ENCODE results near the gene FAM83F.

Gene FAM83F

DNA sequence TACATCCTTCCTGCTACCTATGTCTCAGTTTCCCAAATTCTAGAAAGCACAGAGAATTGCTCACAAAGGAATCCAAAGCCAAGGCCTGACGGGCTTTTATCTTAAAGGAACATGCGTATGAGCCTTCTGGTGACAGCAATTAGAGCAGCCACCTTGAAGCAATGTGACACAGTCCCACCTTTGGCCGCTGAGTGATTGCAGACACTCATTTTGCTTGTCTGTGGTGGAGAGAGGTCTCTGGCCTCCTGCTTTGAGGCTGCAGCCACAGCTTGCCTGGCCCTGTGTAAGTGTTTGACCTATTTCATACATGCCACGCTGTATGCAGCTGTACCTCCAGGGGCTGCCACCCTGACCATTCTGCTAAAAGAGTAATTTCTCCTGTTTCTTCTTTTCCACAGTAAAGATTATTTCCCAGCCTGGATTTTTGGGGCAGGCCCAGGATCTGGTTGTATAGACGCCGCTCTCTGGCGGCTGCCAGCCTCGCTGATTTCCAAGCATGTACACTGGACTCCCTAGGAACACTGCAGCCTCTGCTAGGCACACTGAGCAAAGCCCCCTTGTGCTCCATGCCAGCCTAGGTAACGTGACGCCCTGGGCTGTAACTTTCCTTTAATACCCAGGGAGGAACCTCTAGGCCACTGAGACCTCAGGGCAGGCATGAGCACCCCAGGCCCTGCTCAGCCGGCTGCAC lies 35.7 kb upstream of the FAM83F start:
- in situ Hi-C loops (cut with HindIII; ENCODE audit: low sequenced_read_pairs), result no loop called here
- DNase-seq (ENCODE audit: low read depth, low spot score), result no peak
- no peak overlapping the region for H3K4me3 ChIP-seq (ENCODE audit: low read depth, low read length)
- TF ChIP-seq, protein P1, sequence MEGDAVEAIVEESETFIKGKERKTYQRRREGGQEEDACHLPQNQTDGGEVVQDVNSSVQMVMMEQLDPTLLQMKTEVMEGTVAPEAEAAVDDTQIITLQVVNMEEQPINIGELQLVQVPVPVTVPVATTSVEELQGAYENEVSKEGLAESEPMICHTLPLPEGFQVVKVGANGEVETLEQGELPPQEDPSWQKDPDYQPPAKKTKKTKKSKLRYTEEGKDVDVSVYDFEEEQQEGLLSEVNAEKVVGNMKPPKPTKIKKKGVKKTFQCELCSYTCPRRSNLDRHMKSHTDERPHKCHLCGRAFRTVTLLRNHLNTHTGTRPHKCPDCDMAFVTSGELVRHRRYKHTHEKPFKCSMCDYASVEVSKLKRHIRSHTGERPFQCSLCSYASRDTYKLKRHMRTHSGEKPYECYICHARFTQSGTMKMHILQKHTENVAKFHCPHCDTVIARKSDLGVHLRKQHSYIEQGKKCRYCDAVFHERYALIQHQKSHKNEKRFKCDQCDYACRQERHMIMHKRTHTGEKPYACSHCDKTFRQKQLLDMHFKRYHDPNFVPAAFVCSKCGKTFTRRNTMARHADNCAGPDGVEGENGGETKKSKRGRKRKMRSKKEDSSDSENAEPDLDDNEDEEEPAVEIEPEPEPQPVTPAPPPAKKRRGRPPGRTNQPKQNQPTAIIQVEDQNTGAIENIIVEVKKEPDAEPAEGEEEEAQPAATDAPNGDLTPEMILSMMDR (IDR thresholded peaks at IDR 0.05; ENCODE audit: low read depth, low read length), result no peak

DNA sequence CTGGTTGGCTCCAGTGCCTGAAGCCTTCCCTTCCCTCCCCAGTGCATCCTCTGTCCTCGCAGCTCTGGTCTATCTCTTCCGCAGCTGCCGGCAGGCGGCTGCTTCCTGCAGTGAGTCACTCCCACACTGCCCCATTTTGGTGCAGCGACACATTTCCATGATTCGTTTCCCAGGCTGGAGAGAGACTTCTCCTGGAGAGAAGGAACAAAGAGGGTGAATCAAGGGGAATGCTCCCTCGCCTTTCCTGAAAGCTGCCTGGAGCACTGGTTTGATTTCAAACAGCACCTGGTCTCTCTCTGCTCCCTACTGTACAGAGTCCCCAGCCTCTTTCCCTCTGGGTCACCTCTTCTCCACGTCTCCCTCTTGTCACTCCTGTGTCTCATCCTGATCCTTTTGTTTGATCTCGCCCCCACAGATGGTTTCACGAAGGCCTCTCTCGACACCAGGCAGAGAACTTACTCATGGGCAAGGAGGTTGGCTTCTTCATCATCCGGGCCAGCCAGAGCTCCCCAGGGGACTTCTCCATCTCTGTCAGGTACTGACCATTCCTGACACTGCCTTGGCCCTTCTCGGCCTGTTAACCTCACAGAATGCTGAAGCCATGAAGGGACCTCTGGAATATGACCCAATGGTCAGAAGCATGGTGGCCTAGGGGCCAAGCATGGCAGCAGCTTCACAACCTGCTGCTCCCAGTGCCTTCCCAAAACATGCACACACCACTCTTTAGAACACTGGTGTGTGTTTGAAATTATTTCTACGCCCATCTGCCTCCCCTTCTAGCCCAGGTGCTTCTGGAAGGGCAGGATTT lies 34.9 kb upstream of the FAM83F start, which contains the start of gene TMA7B:
Gene TMA7B (plus strand): TSS at position 758 of the 808 bp plus-strand sequence. CDS start 3,978 bp downstream, outside the sequence.
- in situ Hi-C loops (cut with HindIII; ENCODE audit: low sequenced_read_pairs), result no loop called here
- H3K4me3 ChIP-seq (ENCODE audit: low read depth, low read length), result no peak within 1 kb of the TSS
- peak; percentile 69 for DNase-seq (ENCODE audit: low read depth, low spot score)
- TF ChIP-seq, protein P1 (IDR thresholded peaks at IDR 0.05; ENCODE audit: low read depth, low read length), result peak; percentile 56

DNA sequence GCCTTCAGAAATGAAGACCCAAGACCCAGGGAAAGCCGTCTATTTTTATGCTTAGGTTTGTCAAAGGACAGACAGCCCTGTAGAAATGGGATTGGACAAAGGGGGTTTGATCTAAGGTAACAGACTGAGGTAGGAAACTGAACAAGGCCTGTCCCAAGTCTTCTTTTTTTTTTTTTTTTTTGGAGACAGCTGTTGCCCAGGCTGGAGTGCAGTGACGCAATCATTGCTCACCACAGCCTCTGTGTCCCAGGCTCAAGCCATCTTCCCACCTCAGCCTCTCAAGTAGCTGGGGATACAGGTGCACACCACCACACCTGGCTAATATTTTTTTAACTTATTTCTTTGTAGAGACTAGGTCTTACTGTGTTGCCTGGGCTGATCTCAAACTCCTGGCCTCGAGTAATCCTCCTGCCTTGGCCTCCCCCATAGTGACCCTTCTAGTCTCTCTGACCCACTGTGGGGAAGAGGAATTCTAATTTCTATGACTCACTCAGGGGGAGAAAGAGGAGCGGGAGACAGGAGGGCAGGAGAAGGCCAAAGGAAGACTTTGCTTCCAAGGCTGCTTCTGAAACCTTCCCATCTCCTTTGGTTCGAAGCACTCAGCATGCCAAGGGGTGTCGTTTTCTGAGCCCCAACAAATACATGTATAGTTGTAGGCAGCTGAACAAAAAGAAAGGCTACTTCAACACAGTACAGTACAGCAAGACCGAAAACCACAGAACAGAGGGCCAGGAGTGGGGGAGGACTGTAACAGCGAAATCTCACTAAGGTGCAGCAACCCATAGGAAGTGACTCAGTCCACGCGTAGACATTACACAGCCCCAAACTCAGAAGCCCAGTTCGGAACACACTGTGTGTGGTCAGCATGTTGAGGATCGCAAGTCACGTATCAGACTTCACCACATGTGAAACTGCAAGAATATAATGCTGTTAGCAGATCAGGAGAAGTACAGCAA lies 33.7 kb upstream of the FAM83F start:
- TF ChIP-seq, protein P1 (IDR thresholded peaks at IDR 0.05; ENCODE audit: low read depth, low read length), result no peak
- peak; percentile 99 for DNase-seq (ENCODE audit: low read depth, low spot score)
- in situ Hi-C loops (cut with HindIII; ENCODE audit: low sequenced_read_pairs), result no loop called here
- no peak overlapping the region for H3K4me3 ChIP-seq (ENCODE audit: low read depth, low read length)

DNA sequence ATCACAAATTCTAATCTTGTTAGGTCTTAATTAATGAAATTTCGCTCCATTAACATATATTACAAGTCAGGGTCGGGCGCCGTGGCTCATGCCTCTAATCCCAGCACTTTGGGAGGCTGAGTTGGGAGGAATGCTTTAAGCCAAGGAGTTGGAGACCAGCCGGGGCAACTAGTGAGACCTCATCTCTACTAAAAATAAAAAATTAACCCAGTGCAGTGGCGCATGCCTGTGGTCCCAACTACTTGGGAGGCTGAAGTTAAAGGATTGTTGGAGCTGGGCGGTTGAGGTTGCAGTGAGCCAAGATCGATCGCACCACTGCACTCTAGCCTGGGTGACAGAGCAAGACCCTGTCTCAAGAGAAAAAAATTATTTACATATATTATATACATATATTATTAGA lies 32.7 kb upstream of the FAM83F start:
- in situ Hi-C loops (cut with HindIII; ENCODE audit: low sequenced_read_pairs), result no loop called here
- DNase-seq (ENCODE audit: low read depth, low spot score), result peak; percentile 28
- no peak overlapping the region for H3K4me3 ChIP-seq (ENCODE audit: low read depth, low read length)
- TF ChIP-seq, protein P1 (IDR thresholded peaks at IDR 0.05; ENCODE audit: low read depth, low read length), result no peak

DNA sequence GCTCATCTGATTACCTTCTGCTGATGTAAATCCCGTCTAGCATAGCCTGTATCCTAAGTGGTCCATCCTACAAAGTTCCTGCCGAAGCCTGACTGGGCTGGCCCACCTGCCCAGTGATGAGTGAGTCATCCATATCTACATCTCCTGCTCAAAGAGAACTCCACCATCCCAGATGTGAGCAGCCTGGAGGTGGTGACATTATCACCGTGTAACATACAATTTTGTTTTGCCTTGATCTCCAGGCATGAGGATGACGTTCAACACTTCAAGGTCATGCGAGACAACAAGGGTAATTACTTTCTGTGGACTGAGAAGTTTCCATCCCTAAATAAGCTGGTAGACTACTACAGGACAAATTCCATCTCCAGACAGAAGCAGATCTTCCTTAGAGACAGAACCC lies 29.0 kb upstream of the FAM83F start:
- DNase-seq (ENCODE audit: low read depth, low spot score), result no peak
- TF ChIP-seq, protein P1 (IDR thresholded peaks at IDR 0.05; ENCODE audit: low read depth, low read length), result no peak
- no peak overlapping the region for H3K4me3 ChIP-seq (ENCODE audit: low read depth, low read length)
- in situ Hi-C loops (cut with HindIII; ENCODE audit: low sequenced_read_pairs), result no loop called here

DNA sequence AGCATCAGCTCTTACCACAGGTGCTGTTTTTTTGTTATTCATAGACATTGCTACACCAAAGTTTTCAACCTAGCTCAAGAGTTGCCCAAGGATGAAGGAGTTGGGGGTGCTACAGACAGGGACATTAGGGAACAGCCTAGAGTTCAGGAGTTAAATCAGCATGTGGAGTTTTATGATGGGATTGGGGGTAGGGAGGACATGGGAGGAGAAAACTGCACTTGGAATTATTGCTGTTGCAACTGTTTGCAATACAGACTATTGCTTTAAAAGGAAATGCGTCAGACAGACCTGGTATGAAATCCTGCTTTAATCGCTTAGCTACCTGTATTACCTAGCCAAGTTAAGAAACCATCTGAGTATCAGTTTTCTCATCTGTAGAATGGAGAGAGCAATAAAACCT lies 28.3 kb upstream of the FAM83F start:
- DNase-seq (ENCODE audit: low read depth, low spot score), result no peak
- in situ Hi-C loops (cut with HindIII; ENCODE audit: low sequenced_read_pairs), result no loop called here
- H3K4me3 ChIP-seq (ENCODE audit: low read depth, low read length), result no peak overlapping the region
- TF ChIP-seq, protein P1 (IDR thresholded peaks at IDR 0.05; ENCODE audit: low read depth, low read length), result no peak
